T-helper 2 cell treated with Interferon-gamma antibody and Interleukin-4, amounts not matched to agents 100 ng/mL and 5 ng/mL, for 36 hours (primary cell): Measurements from ENCODE around the gene FAM174C. TPM values are rescaled to one million over a fixed set of nuclear protein-coding genes. Genes with fewer than 3 reads are reported as not detected.

Experiments
- intact Hi-C: fragments of 100-400 bp; cut with micrococcal nuclease; formaldehyde crosslinking; loops from one replicate; pipeline ENCODE4 v1.15.1; 2023
- total RNA-seq: library from RNA; stranded (reverse); gene quantifications from 2 replicates; pipeline ENCODE4 v1.2.3, GENCODE V29; 2022

FAM174C gene
- total RNA-seq, 1 donor from 2014 or later: 57.8 TPM

GRCh38 chr19:1237027-1237659, 38.2 kb upstream of the FAM174C start:
- intact Hi-C loops: no loop called here

DNA sequence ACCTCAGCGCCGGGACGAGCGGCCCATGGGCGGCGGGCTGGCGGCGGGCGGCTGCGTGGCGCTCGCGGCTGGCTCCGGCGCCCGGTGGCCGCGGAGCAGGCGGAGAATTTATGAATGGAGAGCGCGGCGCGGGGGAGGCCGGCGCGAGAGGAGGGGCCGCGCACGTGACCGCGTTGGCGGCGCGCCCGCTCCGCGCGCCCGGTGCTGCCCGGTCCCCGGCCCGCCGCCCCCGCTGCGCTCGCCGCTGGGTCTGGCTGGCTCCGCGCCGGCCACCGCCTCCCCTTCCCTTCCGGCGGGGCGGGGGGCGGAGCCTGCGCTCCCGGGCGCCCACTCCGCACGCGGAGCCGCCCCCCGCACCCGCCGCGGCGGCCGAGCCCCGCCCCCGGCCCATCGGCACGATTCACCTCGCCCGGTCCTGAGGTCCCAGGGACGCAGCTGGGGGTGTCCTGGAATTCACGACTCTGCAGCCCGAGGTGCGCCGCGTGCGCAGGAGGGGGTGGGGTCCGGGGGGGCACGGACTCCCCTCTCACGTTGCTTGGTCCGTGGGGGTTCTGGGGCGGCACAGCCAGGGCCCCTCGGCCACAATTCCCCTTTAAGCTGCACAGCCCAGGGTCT, 37.5 kb upstream of the FAM174C start, which contains the start of gene CBARP:
Gene CBARP (minus strand): TSS at position 252 of the 615 bp plus-strand sequence. CDS start 1,905 bp downstream, outside the sequence.
- intact Hi-C loops: no loop called here

GRCh38 chr19:1238369-1239303, 36.7 kb upstream of the FAM174C start:
- intact Hi-C loops: no loop called here

DNA sequence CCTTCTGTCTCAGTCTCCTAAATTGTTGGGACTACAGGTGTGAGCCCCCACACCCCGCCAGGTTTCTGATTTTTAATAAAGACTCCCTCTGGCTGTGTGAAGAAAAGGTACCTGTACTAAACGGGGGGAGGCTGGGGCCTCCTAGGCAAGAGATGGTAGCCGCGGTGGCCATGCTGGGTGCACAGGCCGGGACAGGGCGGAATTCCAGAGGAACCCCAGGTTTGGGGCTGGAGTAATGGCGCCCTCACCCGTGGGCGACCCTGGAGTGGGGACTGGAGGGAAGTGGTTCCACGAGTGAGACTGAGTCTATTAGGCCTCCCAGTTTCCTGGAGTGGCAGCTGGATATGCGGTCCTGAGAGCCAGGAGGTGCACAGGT, 35.9 kb upstream of the FAM174C start:
- intact Hi-C loops: no loop called here

DNA sequence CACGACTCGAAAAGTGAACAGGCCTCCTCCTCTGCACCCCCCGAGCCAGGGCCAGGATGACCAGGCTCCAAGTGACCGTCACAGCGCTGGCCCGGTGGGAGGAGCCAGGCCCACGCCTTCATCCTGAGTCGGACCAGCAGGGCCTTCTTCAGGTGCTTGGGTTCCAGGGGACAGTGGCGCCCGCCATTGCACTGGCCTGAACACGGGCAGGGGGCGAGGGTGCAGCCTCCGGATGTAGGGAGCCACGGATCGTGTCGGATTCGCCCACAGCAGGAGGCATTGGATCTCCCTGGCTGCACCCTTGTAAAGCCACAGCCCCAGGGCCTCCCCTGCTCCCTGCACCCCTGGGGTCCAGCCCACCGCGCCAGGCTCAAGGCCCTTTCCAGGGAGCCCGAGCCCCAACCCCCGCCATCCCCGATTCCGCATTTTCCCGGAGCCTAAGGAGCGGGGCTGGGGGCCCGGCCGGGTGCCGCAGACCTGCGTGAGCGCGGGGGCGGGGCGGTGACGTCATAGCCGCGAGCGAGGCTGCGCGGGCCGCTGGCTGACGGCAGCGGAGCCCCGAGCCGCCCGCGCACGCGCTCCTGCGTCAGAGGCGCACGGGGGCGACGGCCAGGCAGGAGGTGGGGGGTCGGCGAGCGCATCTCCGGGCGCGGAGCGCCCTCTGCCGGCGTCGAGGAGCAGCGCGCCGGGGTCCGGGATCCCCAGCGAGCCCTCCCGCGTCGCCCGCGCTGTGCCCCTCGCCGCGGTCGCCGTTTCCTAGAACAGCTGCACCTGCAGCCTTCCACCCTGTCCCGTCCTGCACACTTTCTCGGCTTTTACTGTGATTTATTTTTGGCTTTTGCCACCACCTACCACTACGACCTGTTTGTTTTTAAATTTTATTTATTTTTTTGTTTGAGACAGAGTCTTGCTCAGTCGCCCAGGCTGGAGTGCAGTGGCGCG, 35.3 kb upstream of the FAM174C start:
- intact Hi-C loops: loop anchor here (1.0 to 5.0 kb wide), 4 partner anchors 108 to 443 kb away; partner anchors contain the start of genes POLR2E and PTBP1

DNA sequence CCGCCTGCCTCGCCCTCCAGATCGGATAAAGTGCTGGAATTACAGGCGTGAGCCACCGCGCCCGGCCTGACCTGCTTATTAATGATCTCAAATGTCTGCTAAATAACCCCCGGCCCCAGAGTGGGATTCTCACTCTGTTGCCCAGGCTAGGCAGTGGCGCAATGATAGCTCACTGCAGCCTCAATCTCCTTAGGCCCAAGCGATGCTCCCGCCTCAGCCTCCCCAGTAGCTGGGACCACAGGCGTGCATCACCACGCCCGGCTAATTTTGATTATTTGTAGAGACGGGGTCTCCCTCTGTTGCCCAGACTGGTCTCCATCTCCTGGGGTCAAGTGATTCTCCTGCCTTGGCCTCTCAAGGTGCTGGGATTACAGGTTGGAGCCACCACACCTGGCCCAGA, 34.4 kb upstream of the FAM174C start:
- intact Hi-C loops: loop anchor here (1.0 to 5.0 kb wide), 4 partner anchors 109 to 444 kb away; partner anchors contain the start of genes POLR2E and PTBP1

- intact Hi-C loops: loop anchor here (2.0 to 5.0 kb wide), 3 partner anchors 109 to 445 kb away; partner anchors contain the start of genes POLR2E and PTBP1
Observed at GRCh38 chr19:1241417-1242095, 33.8 kb upstream of the FAM174C start, which contains the start of gene ATP5F1D. TSS of gene ATP5F1D (plus strand) at chr19:1241751. CDS start at chr19:1241851, 100 bp downstream.

GRCh38 chr19:1243768-1244692, 31.3 kb upstream of the FAM174C start:
- intact Hi-C loops: loop anchor here (1.0 to 5.0 kb wide), 2 partner anchors 23 to 112 kb away; no protein-coding TSS in a partner anchor

GRCh38 chr19:1244693-1245451, 30.5 kb upstream of the FAM174C start:
- intact Hi-C loops: loop anchor here (1.0 to 5.0 kb wide), 3 partner anchors 22 to 218 kb away; partner anchors contain the start of gene CNN2

GRCh38 chr19:1245494-1246264, 29.7 kb upstream of the FAM174C start:
- intact Hi-C loops: loop anchor here (5.0 kb wide), 1 partner anchor 218 kb away; the partner anchor contains the start of gene CNN2

DNA sequence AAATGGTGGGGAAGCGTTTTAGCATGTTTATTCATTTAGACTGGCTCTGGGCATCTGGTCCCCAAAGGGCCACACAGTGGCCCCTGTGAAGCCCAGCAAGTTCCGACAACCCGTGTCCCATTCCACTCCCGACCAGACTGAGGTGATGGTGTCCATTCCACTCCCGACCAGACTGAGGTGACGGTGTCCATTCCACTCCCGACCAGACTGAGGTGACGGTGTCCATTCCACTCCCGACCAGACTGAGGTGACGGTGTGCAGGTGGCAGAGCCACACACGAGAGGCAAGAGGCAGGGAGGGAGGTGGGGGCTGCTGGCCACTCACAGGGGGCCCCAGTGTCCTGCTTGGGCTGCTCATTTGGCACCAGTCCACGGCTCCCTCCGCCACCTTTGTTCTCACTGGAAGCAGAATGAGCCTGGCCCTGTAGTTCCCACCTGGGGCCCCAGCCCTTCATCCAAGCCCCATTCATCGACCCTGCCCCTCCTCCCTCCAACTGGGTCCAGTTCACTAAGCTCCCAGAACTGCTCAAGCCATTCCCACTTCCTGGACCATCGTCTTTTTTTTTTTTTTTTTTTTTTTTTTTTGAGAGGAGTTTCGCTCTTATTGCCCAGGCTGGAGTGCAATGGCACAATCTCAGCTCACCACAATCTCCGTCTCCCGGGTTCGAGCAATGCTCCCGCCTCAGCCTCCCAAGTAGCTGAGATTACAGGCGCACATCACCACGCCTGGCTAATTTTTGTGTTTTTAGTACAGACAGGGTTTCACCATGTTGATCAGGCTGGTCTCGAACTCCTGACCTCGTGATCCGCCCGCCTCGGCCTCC, 28.9 kb upstream of the FAM174C start:
- intact Hi-C loops: loop anchor here (5.0 kb wide), 1 partner anchor 219 kb away; the partner anchor contains the start of gene CNN2

DNA sequence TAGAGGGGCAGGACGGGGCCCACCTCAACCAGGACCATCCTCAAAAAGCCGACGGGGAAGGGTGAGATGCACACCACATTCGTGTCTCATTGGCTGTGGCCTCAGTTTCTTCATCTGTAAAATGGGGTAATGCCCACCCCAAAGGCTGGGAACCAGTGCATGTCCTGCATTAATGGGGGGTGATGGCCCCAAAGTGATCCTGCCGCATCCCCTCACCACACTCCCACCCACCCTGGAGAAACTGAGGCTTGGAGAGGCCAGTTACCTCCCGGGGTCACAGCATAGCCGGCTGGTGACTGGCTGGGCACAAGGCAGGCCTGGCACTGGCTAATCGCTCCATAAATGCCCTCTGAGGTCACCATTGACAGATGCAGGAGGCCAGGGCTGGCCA, 27.6 kb upstream of the FAM174C start:
- intact Hi-C loops: loop anchor here (5.0 kb wide), 1 partner anchor 220 kb away; the partner anchor contains the start of gene CNN2

DNA sequence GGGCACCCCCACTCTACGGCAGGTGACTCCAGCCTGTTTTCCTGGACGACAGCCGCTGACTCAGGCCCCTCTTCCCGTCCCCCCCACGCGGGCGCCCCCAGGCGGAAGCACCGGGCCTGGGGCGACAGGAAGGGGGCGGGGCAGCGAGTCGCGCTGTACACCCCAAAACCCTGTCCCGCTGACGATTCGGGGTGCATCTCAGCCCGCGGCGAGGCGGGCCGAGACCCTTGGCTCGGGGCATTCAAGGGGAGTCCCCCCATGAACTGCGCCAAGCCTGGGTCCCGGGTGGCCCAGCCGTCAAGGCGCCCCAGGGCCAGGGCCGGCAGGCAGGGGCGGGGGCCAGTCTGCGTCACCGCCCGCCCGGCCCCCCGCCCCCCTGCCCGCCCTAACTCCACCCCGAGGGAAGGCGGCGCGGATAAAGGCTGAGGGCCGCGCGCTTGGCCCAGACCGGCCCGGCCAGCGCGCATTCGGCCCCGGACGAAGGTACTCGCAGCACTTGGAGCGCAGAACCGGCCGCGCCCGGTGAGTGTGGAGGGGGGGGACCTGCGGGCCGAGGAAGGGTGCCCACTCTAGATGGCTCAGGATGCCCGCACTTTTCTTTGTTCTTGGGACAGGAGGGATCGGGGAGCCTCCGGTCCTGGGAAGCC, 27.1 kb upstream of the FAM174C start, which contains the start of gene MIDN:
Gene MIDN (plus strand): TSS at position 445 of the 647 bp plus-strand sequence. CDS start 1,714 bp downstream, outside the sequence.
- intact Hi-C loops: loop anchor here (5.0 kb wide), 1 partner anchor 221 kb away; the partner anchor contains the start of gene CNN2

DNA sequence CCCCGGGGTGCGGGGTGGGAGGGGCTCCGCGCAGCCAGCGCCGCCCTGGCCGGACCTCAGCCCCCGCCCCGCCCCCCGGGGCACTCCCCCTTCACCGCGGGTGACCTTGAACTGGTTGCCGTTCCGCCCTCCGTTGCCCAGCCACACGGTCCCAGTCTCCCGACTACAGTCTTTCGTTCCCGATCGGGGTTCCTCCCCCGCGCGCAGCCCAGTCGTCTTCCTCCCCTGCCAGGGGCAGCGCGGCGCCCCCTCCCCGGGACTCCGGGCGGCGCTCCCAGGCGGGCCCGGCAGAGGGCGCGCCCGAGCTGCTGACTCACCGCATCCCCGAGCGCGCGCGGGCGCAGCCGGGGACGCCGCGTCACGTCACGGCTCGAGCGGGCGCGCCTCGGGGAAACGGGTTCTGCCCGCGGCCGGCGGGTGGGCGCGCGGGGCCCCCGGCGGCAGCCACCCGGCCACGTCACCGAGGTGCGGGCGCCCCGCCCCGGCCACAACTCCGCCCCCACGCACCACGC, 26.5 kb upstream of the FAM174C start:
- intact Hi-C loops: loop anchor here (1.0 to 5.0 kb wide), 3 partner anchors 10 to 222 kb away; partner anchors contain the start of genes CIRBP and CNN2
